ENCODE data around the gene TNFSF12.

GRCh38 chr17:7576432-7576937, 27.6 kb downstream of the TNFSF12 start:
- TF ChIP-seq, protein P1, sequence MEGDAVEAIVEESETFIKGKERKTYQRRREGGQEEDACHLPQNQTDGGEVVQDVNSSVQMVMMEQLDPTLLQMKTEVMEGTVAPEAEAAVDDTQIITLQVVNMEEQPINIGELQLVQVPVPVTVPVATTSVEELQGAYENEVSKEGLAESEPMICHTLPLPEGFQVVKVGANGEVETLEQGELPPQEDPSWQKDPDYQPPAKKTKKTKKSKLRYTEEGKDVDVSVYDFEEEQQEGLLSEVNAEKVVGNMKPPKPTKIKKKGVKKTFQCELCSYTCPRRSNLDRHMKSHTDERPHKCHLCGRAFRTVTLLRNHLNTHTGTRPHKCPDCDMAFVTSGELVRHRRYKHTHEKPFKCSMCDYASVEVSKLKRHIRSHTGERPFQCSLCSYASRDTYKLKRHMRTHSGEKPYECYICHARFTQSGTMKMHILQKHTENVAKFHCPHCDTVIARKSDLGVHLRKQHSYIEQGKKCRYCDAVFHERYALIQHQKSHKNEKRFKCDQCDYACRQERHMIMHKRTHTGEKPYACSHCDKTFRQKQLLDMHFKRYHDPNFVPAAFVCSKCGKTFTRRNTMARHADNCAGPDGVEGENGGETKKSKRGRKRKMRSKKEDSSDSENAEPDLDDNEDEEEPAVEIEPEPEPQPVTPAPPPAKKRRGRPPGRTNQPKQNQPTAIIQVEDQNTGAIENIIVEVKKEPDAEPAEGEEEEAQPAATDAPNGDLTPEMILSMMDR (IDR thresholded peaks at IDR 0.05; ENCODE audit: low read depth, low read length) = no peak
- no peak for TF ChIP-seq POLR2A (IDR thresholded peaks at IDR 0.05; ENCODE audit: extremely low read depth, insufficient read length)
- no peak for TF ChIP-seq MYC (IDR thresholded peaks at IDR 0.05; ENCODE audit: low read depth, low read length)
- TF ChIP-seq MAX (IDR thresholded peaks at IDR 0.05; ENCODE audit: low read depth, low read length) = no peak

All from NB4 (cell line).